Smooth muscle cell (in vitro differentiated cells): Measurements from ENCODE around the gene PLA2G15. TPM values are rescaled to one million over a fixed set of nuclear protein-coding genes. Genes with fewer than 3 reads are reported as not detected.

ENCODE experiments used
- DNase-seq: peaks from one replicate; lab custom pipeline; 2025; ENCODE audit not compliant: unreplicated experiment; lab: John Stamatoyannopoulos, UW
- H2AFZ ChIP-seq: fragments of 200-600 bp; sonication (generic); 2 replicates; pipeline ENCODE4 v1.6.0; 2016; ENCODE audit warnings: antibody characterized with exemption, low read depth, mild to moderate bottlenecking
- H3F3A ChIP-seq: fragments of 200-600 bp; sonication (generic); 2 replicates; pipeline ENCODE4 v1.6.0; 2017; ENCODE audit warnings: antibody characterized with exemption, low read depth
- H3K27ac ChIP-seq: fragments of 200-600 bp; sonication (generic); 2 replicates; pipeline ENCODE4 v1.5.1; 2016; ENCODE audit warnings: low read depth, mild to moderate bottlenecking
- H3K27me3 ChIP-seq: fragments of 200-600 bp; sonication (generic); 2 replicates; pipeline ENCODE4 v1.6.1; 2016; ENCODE audit warnings: low read depth, mild to moderate bottlenecking
- H3K36me3 ChIP-seq: fragments of 200-600 bp; sonication (generic); 2 replicates; pipeline ENCODE4 v1.5.1; 2016; ENCODE audit warnings: low read depth
- H3K4me1 ChIP-seq: fragments of 200-600 bp; sonication (generic); 2 replicates; pipeline ENCODE4 v1.5.1; 2016; ENCODE audit warnings: low read depth
- H3K4me2 ChIP-seq: fragments of 200-600 bp; sonication (generic); 2 replicates; pipeline ENCODE4 v1.6.0; 2016; ENCODE audit warnings: mild to moderate bottlenecking
- H3K4me3 ChIP-seq: fragments of 200-600 bp; sonication (generic); 2 replicates; pipeline ENCODE4 v1.5.1; 2016; ENCODE audit warnings: mild to moderate bottlenecking
- H3K79me2 ChIP-seq: fragments of 200-600 bp; sonication (generic); 2 replicates; pipeline ENCODE4 v1.6.0; 2016; ENCODE audit warnings: low read depth, mild to moderate bottlenecking
- H3K9ac ChIP-seq: fragments of 200-600 bp; sonication (generic); 2 replicates; pipeline ENCODE4 v1.6.0; 2016; ENCODE audit warnings: low read depth
- H3K9me3 ChIP-seq: fragments of 200-600 bp; sonication (generic); replicated peaks from 2 replicates; pipeline ENCODE4 v1.5.1; 2016; ENCODE audit warnings: low read depth
- H4K20me1 ChIP-seq: fragments of 200-600 bp; sonication (generic); 2 replicates; pipeline ENCODE4 v1.6.0; 2016; ENCODE audit warnings: low read depth
- WGBS: methylation state at CpG from one replicate; pipeline ENCODE4 v1.1.7; 2016; ENCODE audit warnings: low lambda C conversion rate; 5-methylcytosine and 5-hydroxymethylcytosine counted together
- polyA plus RNA-seq: library from polyadenylated mRNA; unstranded; fragments of >200 nt; fragmentation: Nextera tagmentation; extraction: Ambion mirVana; gene quantifications from 2 replicates; pipeline ENCODE4 v1.2.1, GENCODE V29; 2016
- total RNA-seq: library from RNA; depleted of rRNA; stranded (reverse); fragments of >200 nt; gene quantifications from 2 replicates; pipeline ENCODE4 v1.2.3, GENCODE V29; 2014
- TF ChIP-seq, protein P1 (sequence below): fragments of 200-600 bp; sonication (generic); IDR thresholded peaks from 2 replicates; pipeline ENCODE4 v1.5.1; 2017; ENCODE audit warnings: borderline replicate concordance, mild to moderate bottlenecking, antibody characterized with exemption; ENCODE audit not compliant: insufficient read depth, poor library complexity, severe bottlenecking

The PLA2G15 gene
- total and polyA plus RNA-seq, 2 experiments from 2014 or later = 22.5 to 38.3 TPM

DNA sequence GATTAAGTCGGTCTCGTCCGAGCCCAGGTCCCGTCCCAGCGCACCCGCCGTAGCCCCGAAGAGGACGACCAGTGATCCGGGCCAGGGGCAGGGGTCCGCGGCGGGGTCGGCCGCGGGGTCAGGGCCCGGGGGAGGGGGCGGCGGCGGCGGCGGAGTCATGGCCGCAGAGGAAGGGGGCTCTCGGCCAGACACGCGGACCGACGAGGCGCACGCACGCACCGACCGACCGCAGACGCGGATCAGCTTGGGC, 9.4 kb upstream of the PLA2G15 start, which contains the start of gene ESRP2:
Gene ESRP2 (minus strand): TSS at position 241 of the 250 bp plus-strand sequence. CDS start 82 bp downstream, at position 159.
- Histone ChIP-seq H2AFZ (peak within 1 kb of the TSS; percentile 58), H4K20me1 (peaks cover 7% of the 10 kb centered on the region), H3K4me2 (peak within 1 kb of the TSS; percentile 92), H3K27me3 (peaks cover 17% of the 10 kb centered on the region), H3K9ac (peak within 1 kb of the TSS; percentile 69), H3K79me2 (no peaks in the 10 kb centered on the region), H3F3A (peaks cover 16% of the 10 kb centered on the region), H3K4me3 (peak within 1 kb of the TSS; percentile 60), H3K9me3 (no peaks in the 10 kb centered on the region), H3K36me3 (no peaks in the 10 kb centered on the region), H3K27ac (peak within 1 kb of the TSS; percentile 83), H3K4me1 (peaks cover 21% of the 10 kb centered on the region)
- WGBS = 1% methylated on average over 19 of the region's 36 CpGs
- TF ChIP-seq, protein P1, sequence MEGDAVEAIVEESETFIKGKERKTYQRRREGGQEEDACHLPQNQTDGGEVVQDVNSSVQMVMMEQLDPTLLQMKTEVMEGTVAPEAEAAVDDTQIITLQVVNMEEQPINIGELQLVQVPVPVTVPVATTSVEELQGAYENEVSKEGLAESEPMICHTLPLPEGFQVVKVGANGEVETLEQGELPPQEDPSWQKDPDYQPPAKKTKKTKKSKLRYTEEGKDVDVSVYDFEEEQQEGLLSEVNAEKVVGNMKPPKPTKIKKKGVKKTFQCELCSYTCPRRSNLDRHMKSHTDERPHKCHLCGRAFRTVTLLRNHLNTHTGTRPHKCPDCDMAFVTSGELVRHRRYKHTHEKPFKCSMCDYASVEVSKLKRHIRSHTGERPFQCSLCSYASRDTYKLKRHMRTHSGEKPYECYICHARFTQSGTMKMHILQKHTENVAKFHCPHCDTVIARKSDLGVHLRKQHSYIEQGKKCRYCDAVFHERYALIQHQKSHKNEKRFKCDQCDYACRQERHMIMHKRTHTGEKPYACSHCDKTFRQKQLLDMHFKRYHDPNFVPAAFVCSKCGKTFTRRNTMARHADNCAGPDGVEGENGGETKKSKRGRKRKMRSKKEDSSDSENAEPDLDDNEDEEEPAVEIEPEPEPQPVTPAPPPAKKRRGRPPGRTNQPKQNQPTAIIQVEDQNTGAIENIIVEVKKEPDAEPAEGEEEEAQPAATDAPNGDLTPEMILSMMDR = no peak
- DNase-seq = no peak

DNA sequence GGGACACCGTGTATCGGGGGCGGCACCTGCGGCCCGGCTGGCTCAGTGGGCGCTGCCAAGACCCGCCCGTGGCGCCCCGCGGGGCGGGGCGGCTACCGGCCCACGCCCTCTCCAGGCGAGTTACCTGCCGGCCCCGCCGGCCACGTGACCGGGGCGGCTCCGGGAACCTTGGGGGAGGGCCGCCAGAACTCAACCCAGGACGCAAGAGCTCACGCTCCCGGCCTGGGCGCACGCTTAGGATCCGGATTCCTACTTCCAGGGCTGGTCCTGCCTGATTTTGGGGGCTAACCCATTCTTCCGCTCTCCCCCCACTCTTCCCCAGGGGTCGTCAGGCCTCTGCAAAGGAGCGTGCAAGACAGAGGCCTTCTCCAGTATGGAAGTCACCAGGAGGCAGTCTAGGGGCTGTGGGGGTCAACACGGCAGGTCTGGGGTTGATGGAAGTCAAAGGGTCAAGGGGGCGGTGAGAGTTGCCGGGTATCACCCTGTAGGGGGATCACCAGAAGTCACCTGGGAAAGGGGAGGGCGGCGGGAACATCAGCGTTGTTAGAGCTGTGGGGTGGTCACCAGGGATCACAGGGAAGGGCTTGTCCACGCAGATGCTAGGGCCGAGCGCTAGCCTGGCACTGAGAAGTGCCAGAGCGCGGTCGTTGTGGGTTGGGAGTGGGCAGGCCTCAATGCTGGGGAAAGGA, 8.9 kb upstream of the PLA2G15 start:
- TF ChIP-seq, protein P1 = no peak
- peak overlapping the region; percentile 83 for H3K27ac ChIP-seq
- H3K36me3 ChIP-seq = no peaks in the 10 kb centered on the region
- peak overlapping the region; percentile 60 for H3K4me3 ChIP-seq
- no peaks in the 10 kb centered on the region for H3K9me3 ChIP-seq
- H3K27me3 ChIP-seq = peaks cover 17% of the 10 kb centered on the region
- H3F3A ChIP-seq = peaks cover 16% of the 10 kb centered on the region
- DNase-seq = no peak
- WGBS = 5% methylated on average over 38 of the region's 45 CpGs
- peak overlapping the region; percentile 58 for H2AFZ ChIP-seq
- no peaks in the 10 kb centered on the region for H3K79me2 ChIP-seq
- peak overlapping the region; percentile 69 for H3K9ac ChIP-seq
- peaks cover 7% of the 10 kb centered on the region for H4K20me1 ChIP-seq
- peaks cover 21% of the 10 kb centered on the region for H3K4me1 ChIP-seq
- peak overlapping the region; percentile 92 for H3K4me2 ChIP-seq

DNA sequence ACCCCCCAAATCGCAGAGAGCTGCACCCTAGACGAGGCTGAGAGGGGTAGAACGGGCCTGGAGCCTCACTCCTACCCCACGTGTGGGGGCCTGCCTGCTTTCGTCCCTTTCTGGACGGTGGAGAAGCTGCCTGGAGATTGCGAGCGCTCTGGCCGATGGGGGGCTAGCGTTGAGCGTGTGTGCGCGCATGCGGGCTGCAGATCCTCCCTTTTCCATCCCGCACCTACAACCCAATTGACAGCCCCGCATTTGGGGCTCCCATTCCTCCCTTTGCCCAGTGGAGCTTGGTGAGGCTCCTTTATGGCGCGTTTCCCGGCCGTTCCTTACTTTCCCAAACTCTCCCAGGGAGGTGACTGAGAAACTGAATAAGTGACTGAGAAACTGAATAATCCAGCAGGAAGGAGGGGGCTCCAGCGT, 8.3 kb upstream of the PLA2G15 start:
- H2AFZ ChIP-seq = peak overlapping the region; percentile 58
- DNase-seq = no peak
- WGBS = 3% methylated on average over 21 of the region's 21 CpGs

More for the DNA sequence above, 8.3 kb upstream of the PLA2G15 start:
- Histone ChIP-seq H4K20me1 (peaks cover 7% of the 10 kb centered on the region), H3K9ac (peak overlapping the region; percentile 69), H3K27ac (peak overlapping the region; percentile 83), H3K36me3 (no peaks in the 10 kb centered on the region), H3K9me3 (no peaks in the 10 kb centered on the region), H3K4me2 (peak overlapping the region; percentile 92), H3K4me1 (peaks cover 21% of the 10 kb centered on the region), H3F3A (peaks cover 16% of the 10 kb centered on the region), H3K79me2 (no peaks in the 10 kb centered on the region), H3K27me3 (peaks cover 17% of the 10 kb centered on the region), H3K4me3 (peak overlapping the region; percentile 60)
- TF ChIP-seq, protein P1 = no peak
